DMS 273 treated with DMSO at 0.1 percent for 48 hours (cell line): ENCODE results near the gene SYNJ2.
"Not testable (repeated sequence)": the region's sequence is repeated elsewhere in the genome, so short reads cannot be mapped to it uniquely, and the experiment has no call there.

Experiments used
- DNase-seq: peaks from one replicate; lab custom pipeline; 2025; lab: John Stamatoyannopoulos, UW

The SYNJ2 gene

DNA sequence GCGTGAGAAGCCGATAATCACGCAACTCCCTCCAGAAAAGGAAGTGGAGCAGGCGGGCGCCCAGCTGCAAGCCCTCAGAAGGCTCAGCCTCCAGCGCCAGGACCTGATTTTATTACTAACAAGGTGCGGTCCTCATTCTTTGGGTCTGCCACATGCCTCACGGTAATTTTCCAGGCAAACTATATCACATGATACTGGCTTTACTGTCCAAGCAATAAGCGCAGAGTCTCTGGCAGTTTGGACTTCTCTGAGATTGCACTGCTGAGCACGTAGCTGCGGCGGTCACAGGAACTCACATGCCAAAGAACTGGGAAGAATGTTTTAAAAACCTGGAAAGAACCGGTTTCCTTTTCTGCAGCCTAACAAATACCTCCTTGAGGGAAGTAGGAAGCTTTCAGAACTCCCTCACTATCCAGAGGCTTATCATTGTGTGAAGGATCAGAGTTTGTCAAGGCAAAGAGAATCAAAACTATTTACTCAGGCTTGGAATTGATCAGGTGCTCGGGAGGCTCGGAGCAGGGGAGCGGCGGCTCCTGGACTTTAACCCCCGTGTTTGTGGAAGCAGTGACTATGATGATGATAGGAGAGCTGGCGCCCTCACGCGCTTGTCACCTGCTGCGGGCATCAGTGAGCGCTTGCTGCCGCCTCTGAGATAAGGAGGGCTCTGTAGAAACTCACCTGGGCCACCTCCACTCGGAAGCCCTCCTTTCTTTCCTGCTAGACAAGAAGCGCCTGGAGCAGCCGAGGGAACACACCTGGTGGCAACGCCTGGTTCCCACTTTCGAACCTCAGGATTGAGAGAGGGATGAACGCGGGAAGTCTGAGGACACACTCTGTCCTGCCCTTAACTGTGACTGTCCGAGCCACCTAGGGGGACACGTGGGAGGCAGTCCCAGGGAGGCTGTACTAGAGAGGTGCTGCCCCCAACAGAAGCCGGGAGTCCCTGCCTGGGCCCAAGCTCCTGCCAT lies 27.2 kb upstream of the SYNJ2 start:
- DNase-seq, result no peak

DNA sequence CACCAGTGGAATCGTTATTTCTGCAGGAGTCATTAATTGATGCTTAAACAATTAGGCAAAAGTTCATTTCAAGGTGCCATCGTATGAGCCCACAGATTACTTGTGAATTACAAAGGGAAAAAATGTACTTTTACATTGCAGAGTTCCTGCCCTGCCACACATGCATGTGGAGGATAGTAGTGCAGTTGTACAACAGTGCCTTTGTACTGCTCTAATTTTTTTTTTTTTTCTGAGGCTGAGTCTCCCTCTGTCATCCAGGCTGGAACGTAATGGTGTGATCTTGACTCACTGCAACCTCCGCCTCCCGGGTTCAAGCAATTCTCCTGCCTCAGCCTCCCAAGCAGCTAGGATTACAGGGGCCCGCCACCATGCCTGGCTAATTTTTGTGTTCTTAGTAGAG lies 26.0 kb upstream of the SYNJ2 start:
- DNase-seq, result no peak

DNA sequence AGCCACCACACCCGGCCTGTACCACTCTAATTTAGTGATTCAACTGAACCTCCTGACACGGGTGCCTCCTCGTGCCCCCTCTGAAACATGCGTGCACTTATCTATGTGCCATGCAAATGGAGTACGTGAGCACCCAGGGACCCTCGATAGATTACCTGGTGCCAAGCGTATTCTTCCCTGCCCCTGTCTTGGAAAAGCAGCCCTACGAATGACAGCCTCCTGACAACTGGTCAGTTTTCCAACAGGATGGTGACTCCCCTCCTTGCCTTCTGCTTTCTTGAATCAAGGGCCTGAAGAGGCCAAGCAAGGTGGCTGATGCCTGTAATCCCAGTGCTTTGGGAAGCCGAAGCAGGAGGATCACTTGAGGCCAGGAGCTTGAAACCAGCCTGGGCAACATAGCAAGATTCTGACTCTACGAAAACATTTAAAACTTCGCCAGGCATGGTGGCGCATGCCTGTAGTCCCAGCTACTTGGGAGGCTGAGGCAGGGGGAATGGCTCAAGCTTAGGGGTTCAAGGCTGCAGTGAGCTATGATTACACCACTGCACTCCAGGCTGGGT lies 25.4 kb upstream of the SYNJ2 start:
- DNase-seq, result no peak

DNA sequence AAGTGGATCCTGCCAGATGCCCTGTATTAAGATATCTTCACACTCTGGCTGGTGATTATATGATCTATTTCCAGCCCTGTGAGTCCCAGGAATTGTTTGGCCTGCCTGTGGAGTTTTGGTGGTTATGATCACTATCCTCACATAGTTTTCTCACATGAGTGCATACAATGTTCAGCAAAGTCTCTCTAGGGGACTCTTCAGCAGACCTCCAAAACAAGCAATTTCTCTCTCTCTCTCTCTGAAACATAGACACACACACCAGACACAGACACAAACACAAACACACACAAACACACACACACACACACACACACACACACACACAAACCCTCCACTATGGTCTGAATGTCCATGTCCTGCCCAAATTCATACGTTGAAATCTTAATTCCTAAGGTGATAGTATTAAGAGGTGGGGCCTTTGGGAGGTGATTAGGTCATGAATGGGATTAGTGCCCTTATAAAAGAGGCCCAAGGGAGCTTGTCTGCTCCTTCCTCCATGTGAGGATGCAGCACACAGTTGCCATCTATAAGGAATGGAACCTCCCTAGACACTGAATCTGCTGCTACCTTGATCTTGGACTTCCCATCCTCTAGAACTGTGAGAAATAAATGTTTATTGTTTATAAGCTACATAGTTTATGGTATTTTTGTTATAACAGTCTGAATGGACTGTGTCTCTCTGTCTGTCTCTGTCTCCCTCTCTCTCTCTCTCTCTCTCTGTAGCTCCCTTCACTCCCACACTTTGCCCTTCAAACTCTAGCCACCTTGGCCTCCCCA lies 22.0 kb upstream of the SYNJ2 start:
- DNase-seq, result no peak

DNA sequence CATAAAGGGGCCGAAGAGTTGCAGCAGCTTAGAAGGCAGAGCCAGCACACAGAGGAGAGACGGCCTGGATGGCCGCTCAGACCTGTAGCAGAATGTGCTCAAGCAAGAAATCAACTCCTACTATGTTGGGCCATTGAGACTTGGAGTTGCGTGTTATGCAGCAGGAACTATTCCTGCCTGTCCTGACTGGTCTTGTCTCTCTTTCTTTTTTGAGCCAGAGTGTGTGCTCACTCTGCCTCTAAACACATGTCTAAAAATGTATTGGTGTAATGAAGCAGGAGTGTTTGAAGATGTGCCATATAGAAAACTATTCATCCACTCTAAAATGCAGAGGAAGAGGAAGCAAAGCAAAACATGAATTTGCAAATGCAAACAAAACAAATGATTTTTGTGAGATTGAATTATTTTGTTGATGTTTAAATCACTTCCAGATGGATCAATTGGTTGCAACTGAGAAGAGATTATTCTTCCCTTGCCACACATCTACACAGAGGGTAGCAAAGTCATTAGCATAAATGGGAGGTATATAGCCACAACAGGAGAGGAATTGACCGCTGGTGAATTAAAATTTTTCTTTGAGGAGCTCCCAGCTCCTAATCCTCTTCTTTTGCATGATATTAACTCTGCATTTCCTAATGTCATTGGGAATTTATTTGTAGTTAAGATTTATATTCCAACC lies 20.4 kb upstream of the SYNJ2 start:
- no peak for DNase-seq

DNA sequence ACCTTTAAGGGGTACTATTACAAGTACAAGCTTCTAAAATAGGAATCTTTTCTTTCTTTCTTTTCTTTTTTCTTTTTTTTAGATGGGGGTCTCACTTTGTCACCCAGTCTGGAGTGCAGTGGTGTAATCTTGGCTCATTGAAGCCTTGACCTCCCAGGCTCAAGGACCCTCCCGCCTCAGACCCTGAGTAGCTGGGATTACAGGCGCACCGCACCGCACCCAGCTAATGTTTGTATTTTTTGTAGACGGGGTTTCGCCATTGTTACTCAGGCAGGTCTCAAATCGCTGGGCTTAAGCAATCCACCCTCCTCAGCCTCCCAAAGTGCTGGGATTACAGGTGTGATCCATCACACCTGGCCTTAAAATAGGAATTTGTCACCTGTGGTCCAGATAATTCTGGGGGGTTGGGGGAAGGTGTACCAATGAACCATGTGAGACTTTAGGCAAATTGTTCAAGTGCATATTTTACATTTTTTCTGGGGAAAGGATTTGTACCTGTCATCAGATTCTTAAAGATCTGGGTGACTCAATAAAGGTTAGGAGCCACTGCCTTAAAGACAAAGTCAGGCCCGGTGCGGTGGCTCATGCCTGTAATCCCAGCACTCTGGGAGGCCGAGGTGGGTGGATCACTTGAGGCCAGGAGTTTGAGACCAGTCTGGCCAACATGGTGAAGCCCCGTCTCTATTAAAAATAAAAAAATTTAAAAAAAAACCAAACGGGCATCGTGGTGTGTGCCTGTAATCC lies 19.7 kb upstream of the SYNJ2 start:
- DNase-seq, result no peak

DNA sequence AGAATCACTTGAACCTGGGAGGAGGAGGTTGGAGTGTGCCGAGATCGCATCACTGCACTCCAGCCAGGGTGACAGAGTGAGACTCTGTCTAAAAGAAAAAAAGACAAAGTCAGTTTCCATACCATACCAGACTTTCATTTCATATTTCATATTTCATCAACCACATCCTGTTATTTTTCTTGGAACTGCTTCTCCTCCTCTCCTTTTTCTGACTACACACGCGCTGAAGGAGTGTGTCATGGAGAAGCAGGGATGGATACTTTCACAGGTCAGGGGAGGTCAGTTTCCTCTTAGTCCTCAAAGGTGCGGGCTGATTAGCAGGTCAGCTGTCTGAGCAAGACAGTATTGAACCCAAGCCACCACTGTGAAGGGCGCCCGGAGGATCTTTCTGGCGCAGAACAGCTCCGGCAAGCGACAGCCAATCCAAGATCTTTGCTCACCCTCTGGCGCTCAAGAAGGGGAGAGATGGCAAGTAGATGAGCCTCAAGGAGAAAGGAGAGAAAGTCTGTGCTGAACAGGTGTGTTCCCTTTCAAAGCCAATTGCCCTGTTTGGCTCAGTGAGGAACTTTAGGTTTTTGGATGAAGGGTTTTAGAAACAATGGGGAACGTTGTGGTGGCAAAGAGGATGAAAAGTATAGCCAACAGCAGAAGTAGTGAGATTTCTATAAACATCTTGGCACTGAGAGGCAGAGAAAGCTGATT lies 18.9 kb upstream of the SYNJ2 start:
- no peak for DNase-seq

DNA sequence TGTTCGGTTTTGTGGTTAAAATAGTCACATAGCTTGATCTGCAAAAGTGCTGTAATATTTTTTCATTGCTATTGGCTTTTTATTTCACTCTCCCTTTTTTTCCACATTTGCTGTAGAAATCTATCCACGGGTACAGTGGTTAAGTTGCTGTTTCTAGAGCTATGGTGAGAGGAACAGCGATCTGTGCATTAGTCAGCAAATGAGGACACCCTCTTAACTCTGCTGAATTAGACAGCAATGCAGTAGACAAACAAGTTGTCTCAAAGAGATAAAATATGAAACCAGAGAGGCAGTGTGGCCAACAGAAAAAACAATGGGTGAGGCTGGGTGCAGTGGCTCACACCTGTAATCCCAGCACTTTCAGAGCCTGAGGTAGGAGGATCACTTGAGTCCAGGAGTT lies 17.6 kb upstream of the SYNJ2 start:
- no peak for DNase-seq

DNA sequence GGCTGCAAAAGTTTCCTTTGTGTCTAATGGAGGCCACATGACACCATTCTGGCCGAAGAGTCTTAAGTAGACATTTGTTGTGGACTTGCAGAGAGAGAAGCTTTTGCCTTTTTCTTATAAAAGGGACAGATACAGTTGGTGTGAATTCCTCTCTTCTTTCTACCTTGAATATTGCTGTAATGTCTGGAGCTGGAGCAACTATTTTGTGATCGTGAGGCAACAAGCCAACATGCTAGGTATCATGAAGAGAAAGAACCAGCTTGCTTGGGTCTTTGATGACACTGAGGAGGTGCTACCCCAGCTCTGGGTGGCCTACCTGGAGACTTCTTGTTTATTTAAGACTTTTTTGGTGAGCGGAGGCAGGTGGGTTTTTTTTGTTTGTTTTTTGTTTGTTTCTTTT lies 16.3 kb upstream of the SYNJ2 start:
- no peak for DNase-seq

DNA sequence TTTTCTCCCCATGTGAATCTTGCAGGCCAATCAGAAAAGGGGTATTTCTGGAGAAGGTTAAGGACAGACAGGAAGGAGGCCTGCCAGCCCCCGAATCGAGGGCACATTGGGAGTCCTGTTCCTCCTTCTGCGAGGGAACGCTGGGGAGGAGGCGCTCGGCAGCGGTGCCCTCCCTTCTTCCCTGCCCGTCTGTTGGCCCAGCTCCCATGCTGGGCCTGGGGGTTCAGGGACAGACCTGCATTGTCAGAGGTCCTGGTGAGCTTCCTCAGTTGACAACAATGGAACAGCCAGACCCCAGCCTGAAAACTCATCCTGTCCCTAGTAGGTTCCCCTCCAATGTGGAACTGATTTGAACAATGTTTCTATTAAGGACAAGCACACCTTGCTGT lies 15.1 kb upstream of the SYNJ2 start:
- DNase-seq, result no peak

DNA sequence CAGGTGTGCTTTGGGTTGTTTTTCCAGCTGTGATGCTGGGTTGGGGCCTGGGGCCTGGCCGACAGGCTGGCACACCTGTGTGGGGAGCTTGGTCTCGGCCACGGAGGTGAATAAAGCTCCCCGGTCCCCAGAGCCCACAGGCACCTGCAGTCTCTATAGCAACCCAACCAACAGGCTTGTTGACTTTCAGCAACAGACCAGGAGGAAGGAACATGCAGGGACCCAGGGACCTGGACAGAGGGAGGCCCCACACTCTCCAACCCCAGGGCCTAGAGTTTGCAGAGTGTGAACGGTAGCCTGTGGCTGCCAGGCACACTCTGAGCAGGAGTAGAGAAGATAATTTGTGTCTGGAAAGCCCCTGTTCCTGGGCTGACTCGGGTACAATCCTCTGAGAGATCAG lies 14.6 kb upstream of the SYNJ2 start:
- DNase-seq, result no peak

DNA sequence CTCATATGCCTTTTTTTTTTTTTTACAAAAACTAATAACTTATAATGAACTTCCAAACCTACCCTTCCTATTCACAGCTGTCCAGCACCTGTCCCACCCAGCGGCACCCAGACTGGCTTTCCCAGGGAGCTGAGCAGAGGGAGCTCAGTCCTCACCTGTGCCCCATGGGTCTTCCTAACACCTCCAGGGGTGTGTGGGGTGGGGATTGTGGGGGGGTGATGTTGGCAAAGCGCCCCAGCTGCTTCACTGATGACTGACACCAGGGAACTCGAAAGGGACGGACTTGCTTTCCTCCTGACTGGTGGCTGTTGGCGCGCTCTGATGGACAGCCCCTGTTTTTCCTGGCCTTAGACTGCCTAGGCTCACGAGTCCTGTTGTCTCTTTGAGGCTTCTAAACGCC lies 14.2 kb upstream of the SYNJ2 start:
- DNase-seq, result no peak

DNA sequence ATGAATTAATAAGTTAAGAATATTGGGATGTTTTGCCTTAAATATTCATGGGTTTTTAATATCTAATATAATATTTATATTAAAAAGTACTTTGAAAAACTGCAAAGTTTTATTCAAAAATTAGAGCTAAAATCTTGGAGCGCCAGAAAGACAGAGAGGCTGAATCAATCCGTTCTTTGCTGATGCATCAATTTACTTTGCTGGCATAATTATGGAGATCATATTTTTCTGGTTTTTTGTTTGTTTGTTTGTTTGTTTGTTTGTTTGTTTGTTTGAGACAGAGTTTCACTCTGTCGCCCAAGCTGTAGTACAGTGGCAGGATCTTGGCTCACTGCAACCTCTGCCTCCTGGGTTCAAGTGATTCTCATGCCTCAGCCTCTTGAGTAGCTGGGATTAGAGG lies 9.5 kb upstream of the SYNJ2 start:
- not testable (repeated sequence) for DNase-seq

DNA sequence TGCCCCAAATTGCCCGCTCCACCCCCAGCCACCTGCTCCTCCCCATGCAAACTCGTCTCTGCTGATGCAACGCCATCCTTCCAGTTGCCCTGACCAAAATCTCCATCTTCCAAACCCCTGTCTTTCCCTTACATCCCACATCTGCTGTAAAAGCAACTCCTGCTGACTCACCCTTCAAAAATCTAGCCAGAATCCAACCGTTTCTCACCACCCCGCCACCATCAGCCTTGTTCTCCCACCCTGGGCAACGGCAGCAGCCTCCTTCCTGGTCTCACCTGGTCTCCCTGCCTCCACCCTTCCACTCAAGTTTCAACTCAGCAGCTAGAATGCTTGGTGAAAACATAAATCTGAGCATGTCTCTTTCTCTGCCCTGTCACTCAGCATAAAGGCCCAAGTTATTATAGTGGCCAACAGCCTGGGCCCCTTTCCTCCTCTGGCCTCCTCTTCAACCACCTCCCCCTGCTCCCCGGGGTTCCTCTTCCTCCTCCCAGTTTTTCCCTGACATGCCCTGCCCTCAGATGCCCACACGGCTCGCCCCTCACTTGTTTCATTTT lies 7.2 kb upstream of the SYNJ2 start:
- DNase-seq, result no peak

DNA sequence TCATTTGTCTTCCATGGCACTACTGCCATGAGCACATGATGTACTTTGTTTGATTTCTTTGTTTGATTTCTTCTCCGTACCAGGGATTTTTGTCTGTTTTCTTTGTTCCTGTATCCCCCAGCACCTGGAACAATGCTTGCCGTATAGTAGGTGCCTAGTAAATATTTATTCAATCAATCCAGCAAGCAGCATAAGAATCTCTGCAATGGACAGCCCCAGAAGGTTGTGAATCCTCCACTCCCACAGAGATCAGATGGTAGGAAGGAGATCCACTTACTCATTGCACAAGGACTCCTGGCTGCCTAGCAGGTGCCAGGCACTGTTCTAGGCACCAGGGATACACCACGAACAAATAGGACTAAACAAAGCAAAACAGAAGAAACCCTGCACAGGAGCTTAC lies 6.7 kb upstream of the SYNJ2 start:
- DNase-seq, result no peak

DNA sequence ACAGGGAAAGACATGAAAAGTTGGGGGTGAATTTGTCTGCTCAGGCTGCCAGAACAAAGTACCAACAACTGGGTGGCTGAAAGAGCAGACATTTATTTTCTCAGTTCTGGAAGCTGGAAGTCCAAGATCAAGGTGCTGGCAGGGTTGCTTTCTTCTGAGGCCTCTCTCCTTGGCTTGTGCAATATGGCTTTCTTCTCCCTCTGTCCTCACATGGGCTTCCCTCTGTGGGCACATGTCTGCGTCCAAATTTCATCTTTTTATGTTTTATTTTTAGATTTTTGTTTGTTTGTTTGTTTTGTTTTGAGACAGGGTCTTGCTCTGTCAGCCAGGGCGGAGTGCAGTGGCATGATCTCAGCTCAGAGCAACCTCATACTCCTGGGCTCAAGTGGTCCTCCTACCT lies 6.2 kb upstream of the SYNJ2 start:
- DNase-seq, result no peak

DNA sequence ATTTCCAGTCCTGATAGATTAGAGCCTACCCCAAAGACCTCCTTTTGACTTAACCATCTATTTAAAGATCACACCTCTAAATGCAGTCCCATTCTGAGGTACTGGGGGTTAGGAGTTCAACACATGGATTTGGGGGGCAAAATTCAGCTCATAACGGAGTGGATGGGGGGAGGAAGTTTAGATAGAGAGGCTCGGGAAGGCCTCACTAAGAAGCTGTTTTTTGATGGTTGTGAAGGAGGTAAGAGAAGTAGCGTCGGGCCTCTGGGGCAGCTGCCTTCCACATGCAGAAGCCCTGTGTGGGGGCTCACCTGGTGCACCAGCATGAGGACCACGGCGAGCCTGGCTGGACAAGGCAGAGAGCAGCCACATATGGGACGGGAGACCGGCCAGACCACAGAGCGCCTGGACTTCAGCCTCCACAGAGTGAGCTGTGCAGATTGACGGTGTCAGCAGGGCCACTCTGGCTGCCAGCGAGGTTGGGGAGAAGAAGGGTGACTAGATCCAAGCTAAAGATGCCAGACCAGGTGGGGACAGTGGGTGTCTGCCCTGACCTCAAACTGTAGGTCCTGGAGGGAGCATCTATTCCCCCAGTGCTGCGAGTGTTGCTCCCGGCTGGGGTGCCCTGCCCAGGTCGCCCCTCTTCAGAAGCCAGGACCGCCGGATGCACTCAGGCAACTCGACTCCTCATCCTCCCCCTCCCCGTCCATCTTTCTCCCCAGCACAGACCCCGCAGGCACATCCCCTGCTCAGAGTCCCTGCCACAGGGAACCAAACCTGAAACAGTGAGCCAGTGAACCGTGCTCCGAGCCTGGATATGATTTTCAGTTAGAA lies 5.1 kb upstream of the SYNJ2 start:
- no peak for DNase-seq

DNA sequence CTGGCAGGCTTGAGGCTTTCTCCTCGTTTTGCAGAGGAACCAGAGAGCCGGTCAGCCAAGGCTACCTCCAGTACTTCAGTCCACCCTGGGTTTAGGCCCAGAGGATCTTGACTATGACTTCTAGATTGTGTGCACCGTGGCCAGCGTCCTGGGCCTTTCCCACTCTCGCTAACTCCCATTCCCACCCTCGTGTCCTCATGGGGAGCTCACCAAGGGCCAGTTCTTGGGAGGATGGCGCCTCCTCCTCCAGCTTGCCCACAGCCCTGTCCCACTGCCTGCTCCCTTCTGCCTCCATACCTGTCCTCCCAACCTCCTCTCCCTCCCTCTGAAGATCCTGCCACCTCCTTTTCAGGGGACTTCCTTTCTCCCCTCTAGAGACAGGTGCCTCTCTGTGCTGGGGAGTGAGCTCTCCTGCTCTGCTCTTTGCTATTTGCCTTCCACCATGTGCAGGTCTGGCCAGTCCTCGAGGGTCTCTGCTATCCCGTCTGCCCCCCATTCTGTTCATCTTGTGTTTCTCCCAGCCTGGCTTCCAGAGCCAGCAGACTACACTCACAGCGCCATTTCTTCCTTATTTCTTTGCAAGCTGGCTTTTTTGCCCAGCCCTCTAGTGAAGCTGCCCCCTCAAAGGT lies 4.4 kb upstream of the SYNJ2 start:
- no peak for DNase-seq

DNA sequence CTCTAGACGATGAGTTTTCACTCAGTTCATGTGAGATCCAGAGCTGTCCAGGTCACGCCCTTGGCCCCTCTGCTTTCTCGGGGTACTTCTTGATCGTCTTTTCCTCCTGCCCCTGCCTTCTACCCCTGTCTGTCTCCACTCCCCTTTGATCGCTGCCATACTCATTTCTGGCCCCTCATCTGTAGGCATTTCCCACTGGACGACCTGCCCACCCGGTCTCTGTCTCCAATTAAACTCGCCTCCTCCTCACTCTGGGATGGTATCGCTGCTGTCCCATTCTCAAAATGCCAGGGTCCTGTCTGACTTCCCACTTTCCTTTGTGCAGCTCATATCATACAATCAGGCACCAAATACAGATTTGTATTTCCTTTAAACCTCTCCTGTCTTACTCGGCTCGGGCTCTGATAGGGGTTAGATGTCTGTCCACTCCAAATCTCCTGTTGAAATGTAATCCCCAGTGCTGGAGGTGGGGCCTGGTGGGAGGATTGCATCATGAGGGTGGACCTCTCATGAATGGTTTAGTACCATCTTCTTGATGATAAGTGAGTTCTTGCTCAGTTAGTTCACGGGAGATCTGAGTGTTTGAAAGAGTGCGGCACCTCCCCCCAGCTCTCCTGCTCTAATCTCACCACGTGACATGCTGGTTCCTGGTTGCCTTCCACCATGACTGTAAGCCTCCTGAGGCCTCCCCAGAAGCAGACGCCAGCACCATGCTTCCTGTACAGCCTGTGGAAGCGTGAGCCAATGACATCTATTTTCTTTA lies 3.5 kb upstream of the SYNJ2 start:
- no peak for DNase-seq
